GM06990 (cell line): Measurements from ENCODE around the gene DHRS7.

Source experiments
- DNase-seq: peaks from one replicate; pipeline ENCODE4 v3.0.0-alpha.2; 2011; ENCODE audit not compliant: insufficient read length; ENCODE audit errors: extremely low read depth
- H3K27me3 ChIP-seq: replicated peaks from 2 replicates; pipeline ENCODE4 v1.6.0; 2011; ENCODE audit warnings: low read length; ENCODE audit not compliant: control insufficient read depth, insufficient read depth
- H3K36me3 ChIP-seq: 2 replicates; pipeline ENCODE4 v1.5.1; 2011; ENCODE audit warnings: low read length; ENCODE audit not compliant: control insufficient read depth, insufficient read depth
- H3K4me3 ChIP-seq: replicated peaks from 2 replicates; pipeline ENCODE4 v1.5.1; 2011; ENCODE audit warnings: low read depth, mild to moderate bottlenecking, control low read depth, low read length
- CTCF ChIP-seq: IDR thresholded peaks from 2 replicates; pipeline ENCODE4 v1.5.1; 2011; ENCODE audit warnings: low read length, control low read depth, mild to moderate bottlenecking, inconsistent platforms; ENCODE audit not compliant: insufficient read depth, poor library complexity, severe bottlenecking

Gene DHRS7

GRCh38 chr14:60165547-60165876, 314 bp upstream of the DHRS7 start:
- peak overlapping the region; percentile 79 for H3K4me3 ChIP-seq
- H3K27me3 ChIP-seq = no peaks in the 10 kb centered on the region
- H3K36me3 ChIP-seq = no peaks in the 10 kb centered on the region
- DNase-seq = no peak
- peak; percentile 41 for TF ChIP-seq CTCF

- Histone ChIP-seq H3K27me3 (no peaks in the 10 kb centered on the region), H3K36me3 (no peaks in the 10 kb centered on the region), H3K4me3 (peak overlapping the region; percentile 79)
- no peak for TF ChIP-seq CTCF
- DNase-seq = no peak
Observed at GRCh38 chr14:60164404-60164711, 840 bp downstream of the DHRS7 start.

- TF ChIP-seq CTCF = no peak
- H3K36me3 ChIP-seq = no peaks in the 10 kb centered on the region
- no peak for DNase-seq
- H3K4me3 ChIP-seq = peak overlapping the region; percentile 79
- H3K27me3 ChIP-seq = no peaks in the 10 kb centered on the region
Observed at GRCh38 chr14:60163693-60164092, 1.5 kb downstream of the DHRS7 start.

- no peaks in the 10 kb centered on the region for H3K36me3 ChIP-seq
- H3K27me3 ChIP-seq = no peaks in the 10 kb centered on the region
- no peak overlapping the region for H3K4me3 ChIP-seq
- no peak for TF ChIP-seq CTCF
- no peak for DNase-seq
Observed at GRCh38 chr14:60161196-60162107, 3.7 kb downstream of the DHRS7 start.

- TF ChIP-seq CTCF = no peak
- H3K27me3 ChIP-seq = no peaks in the 10 kb centered on the region
- DNase-seq = no peak
- H3K36me3 ChIP-seq = no peaks in the 10 kb centered on the region
- no peak overlapping the region for H3K4me3 ChIP-seq
Observed at GRCh38 chr14:60160422-60160821, 4.8 kb downstream of the DHRS7 start.

GRCh38 chr14:60154671-60155070, 10.5 kb downstream of the DHRS7 start:
- H3K27me3 ChIP-seq = no peaks in the 10 kb centered on the region
- H3K36me3 ChIP-seq = peaks cover 3% of the 10 kb centered on the region
- DNase-seq = no peak
- no peak for TF ChIP-seq CTCF
- H3K4me3 ChIP-seq = no peak overlapping the region
